Testis (tissue), 2 donors: ENCODE measurements around the gene TUT4.

Experiments used
- POLR2A ChIP-seq: fragments of 450-650 bp; IDR thresholded peaks from one replicate; pipeline ENCODE4 v1.6.1; 2017; ENCODE audit warnings: antibody characterized with exemption, mild to moderate bottlenecking, moderate library complexity
- TF ChIP-seq, protein P1 (sequence below), 3 experiments: fragments of 450-650 bp in 2 of 3; fragments of 200-600 bp in 1 of 3; sonication (generic) in 1 of 3; IDR thresholded peaks; one replicate each; pipeline ENCODE4 v1.5.1; 2016 to 2019; ENCODE audit warnings: antibody characterized with exemption in 3 of 3, mild to moderate bottlenecking in 2 of 3, moderate library complexity in 1 of 3

GRCh38 chr1:52588535-52588934 lies 35.6 kb upstream of the TUT4 start:
- TF ChIP-seq, protein P1, sequence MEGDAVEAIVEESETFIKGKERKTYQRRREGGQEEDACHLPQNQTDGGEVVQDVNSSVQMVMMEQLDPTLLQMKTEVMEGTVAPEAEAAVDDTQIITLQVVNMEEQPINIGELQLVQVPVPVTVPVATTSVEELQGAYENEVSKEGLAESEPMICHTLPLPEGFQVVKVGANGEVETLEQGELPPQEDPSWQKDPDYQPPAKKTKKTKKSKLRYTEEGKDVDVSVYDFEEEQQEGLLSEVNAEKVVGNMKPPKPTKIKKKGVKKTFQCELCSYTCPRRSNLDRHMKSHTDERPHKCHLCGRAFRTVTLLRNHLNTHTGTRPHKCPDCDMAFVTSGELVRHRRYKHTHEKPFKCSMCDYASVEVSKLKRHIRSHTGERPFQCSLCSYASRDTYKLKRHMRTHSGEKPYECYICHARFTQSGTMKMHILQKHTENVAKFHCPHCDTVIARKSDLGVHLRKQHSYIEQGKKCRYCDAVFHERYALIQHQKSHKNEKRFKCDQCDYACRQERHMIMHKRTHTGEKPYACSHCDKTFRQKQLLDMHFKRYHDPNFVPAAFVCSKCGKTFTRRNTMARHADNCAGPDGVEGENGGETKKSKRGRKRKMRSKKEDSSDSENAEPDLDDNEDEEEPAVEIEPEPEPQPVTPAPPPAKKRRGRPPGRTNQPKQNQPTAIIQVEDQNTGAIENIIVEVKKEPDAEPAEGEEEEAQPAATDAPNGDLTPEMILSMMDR (IDR thresholded peaks at IDR 0.05), result no peak
- no peak for TF ChIP-seq POLR2A
